Fibroblast of skin of abdomen (primary cell): ENCODE data around the gene POLN.

Source experiments
- DNase-seq: peaks from one replicate; pipeline ENCODE4 v3.0.0-alpha.2; 2013

POLN gene

DNA sequence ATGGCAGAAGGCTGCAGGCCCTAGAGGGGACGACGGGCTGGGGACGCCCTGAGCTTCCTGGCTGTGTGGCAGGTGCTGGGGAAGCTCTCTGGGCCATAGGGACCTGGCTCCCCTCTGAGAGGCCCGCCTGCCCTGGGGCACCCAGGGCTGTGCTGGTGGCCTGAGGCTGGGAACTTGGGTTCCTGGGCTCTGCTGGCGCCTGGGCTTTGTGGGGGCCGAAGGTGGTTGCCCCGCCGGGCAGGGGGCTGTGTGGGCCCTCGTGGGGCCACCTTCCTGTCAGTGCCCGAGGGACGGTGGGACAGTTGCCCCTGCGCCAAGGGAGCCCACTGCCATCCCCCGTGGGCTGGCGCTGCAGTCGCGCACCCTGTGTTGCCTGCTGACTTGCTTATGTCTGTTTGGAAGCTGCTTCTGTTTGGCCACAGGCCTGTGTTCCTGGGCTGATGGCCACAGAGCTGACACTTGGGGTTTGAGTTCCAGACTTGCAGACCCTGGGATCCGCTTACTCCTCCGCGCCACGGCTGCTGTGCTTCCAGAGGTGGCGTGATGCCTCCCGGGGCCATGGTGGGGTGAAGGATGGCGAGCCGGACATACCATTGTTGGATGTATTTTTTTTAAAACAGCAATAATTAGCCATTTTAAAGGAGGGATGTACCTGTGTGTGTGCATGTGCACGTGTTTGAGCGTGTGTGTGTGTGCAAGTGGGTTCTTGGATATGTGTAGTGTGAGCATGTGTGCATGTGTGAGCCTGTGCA is 174.3 kb downstream of the POLN start:
- DNase-seq: no peak

DNA sequence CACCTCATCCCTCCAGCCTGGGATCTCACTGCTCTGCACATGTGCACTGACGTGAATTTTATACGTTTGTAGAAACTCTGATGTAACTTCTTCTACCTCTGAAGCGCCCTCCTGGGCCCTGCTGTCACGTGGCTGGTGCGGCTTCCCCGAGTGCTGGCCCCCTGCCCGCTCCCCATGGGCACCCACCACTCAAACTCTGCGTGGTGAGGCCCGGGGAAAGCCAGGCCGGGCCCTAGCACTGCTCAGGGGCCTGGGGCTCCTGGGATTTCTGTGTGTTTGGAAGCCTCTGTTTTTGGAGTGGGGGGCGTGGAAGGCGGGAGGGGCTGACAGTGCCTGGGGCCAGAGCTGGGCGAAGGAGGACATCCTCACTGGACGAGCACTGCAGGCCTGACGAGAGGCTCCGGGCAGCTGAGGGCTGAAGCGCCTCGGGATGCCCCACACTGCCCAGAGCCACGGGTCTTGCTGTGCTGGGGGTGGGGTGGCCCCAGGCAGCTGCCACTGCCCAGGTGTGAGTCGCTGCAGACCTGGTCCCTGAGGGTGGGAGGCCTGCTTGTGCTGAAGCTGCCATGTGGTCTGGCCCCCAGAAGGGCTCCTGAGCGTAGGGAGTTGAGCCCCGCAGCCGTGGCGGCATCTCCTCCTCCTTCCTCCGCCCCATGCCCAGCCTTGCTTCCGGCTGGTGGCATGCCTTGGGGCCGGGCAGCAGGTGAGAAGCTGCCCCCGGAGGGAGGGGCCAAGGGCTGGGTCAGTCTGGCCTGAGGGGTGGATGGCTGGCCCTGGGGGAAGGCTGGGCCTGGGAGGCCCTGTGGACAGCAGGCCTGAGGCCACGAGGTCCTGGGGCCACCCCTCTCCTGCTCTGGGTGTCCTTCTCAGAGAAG is 175.1 kb downstream of the POLN start:
- DNase-seq: no peak

DNA sequence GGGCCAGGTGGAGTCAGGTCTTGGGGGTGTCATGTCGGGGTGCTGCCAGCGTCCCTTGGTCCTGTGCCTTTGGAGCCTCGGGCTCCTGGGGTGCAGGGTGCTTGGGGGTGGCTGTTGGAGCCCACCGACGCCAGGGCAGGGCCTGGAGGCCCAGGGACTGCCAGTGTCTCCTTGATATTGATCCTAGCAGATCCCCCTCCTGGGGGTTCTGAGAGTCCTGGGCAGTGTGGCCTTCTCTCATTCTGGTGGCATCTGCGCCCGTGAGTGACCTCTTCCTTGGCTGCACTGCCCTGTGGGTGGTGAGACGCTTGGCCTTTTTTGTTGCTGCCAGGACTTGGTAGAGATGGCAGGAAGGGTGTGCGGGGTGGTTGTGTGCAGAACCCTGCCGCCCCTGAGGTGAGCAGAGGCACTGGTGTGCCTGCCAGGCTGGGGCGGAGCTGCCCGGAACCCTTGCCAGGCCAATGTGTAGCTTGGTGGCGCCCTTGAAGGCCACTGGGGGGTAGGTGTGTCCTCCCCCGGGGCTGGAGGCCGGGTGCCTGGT is 175.8 kb downstream of the POLN start:
- DNase-seq: no peak

DNA sequence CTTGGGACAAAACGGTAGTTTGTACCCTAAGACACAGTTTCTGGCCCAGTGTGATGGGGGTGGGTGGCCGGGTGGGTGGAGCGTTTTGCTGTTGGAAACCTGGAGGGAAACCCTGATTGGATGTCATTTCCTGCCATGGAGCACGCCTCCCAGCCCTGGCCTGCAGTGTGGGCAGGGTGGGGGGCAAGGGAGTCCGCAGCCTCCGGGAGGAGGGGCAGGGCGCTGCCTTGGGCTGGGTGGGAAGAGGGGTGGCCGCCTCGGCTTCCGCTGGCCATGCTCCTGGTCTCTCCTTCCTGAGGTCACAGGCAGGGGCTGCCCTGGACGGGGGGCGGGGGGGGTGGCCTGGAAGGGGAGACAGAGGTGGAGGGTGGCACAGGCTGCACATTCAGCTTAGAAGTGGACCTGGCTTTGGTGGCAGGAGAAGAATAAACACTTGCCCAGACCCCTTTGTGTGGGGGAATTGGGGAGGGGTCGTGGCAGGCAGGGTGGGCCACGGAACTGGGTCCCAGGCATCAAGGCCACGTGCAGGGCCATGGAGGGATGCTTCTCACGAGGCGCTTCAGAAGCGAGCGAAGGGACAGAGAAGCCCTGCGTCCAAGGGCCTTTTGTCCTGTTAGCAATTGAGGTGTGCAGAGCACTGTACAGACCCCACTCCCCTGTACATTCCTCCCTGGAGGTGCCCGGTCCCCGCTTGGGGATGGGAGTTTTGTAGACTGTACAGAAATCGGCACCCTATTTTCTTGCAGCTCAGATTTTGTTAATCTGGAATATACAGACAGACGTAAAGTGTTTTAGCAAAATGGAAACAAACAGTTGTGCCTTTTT is 176.6 kb downstream of the POLN start:
- DNase-seq: no peak

DNA sequence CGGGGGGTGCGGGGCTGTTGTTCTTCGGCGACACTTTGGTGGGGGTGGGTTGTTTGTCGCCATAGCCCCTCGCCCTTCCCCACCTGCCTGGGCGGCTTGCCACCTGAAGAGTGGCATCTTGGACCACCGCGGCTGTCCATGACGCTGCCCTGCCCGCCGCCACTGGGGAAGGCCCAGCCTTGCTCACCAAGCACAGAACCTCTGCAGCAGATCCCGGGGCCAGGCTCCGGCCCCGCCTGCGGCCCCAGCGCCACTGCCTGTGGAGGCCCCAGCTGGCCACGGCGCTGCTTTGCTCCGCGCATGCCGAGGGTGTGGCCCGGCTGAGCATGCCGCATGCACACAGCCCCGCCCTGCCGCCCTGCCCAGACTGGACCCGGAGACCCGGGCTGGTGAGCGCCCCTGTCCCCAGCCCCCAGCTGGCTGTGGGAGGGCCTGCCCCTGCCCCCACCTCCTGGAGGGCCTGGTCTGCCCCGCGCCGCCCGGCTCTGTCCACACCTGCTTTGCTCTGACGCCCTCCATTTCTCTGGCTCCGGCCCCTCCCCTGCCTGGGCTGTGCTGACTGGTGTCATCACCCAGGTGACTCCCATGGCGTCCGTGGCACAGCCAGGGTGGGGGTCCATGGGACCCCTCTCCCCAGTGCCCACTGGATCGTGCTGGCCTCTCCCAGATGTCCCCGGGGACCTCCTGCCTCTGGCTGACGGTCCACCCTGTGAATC is 177.5 kb downstream of the POLN start:
- DNase-seq: no peak

DNA sequence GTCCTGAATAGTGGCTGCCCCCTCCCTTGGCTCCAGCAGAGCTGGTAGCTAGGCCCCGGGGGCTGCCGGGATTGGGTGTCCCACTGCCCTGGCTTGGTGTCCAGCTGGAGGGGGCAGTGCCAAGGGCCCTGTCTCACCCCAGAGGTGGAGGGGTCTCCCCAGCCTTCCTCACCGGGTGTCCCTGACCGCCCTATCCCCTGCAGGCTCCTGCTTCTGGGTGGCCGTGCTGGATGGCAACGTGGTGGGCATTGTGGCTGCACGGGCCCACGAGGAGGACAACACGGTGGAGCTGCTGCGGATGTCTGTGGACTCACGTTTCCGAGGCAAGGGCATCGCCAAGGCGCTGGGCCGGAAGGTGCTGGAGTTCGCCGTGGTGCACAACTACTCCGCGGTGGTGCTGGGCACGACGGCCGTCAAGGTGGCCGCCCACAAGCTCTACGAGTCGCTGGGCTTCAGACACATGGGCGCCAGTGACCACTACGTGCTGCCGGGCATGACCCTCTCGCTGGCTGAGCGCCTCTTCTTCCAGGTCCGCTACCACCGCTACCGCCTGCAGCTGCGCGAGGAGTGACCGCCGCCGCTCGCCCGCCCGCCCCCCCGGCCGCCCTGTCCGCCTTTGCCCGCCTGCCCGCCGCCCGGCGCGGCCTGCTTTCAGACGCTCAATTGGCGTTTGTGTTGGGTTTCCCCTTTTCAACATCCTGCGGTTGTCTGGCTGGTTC is 178.2 kb downstream of the POLN start:
- DNase-seq: no peak

DNA sequence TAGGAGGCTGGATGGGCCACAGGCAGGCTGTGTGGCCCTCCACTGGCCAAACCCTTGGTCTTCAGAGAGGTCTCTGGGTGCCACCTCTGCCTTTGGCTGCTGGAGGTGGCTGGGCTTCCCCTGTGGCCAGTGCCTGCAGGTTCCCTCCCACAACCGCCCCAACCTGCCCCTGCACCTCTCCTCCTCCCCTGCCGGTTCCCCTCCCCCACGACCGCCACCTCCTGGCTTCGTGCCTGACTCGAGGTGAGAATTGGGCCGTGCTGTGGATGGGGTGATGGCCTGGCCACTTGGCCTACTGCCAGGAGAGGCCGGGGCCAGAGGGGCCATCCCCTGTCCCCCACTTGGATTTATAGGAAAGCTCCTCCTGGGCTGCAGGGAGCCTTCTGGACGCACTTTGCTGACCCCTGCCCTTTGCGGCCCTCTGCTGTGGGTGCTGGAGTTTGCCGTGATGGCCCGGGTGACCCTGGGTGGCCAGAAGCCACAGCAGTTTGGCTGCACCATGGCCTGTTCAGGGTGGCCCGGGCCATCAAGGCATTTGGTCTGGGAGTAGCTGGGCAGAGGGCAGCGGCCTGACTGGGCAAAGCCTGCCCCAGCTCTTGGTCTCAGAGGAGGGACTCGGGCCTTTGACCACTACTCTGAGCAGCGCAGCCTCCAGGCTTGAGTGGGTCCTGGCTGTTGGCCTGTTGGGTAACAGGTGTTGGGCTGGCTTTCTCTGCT is 179.0 kb downstream of the POLN start:
- DNase-seq: no peak

DNA sequence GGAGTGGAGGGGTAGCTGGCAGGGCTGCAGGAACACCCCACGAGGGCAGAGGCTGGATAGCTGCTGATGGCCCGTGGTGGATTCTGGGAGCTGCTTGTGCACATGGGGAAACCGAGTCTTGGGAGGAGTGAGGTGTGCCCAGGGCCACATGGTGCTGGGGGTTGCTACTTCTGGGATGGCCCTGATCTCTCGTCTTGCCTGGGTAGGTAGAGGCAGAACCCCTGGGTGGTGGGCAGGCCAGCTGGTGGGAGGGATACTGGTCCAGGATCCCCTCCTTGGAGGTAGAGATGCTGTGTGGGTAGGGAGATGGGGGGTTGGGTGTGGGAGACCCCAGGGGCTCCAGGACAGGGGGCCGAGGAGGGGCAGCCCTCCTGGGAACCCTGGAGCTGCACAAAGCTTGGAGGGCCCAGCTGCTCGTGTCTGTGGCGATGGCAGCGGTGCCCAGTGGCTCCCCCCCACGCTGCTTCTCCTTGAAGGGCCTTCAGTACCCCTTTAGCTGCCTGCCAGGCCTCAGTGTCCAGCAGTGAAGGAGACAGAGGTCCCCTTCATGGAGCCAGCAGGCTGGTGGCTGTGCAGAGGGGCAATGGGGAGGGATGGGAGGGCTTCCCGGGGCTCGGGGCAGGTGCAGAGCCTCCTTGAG is 179.6 kb downstream of the POLN start:
- no peak for DNase-seq

DNA sequence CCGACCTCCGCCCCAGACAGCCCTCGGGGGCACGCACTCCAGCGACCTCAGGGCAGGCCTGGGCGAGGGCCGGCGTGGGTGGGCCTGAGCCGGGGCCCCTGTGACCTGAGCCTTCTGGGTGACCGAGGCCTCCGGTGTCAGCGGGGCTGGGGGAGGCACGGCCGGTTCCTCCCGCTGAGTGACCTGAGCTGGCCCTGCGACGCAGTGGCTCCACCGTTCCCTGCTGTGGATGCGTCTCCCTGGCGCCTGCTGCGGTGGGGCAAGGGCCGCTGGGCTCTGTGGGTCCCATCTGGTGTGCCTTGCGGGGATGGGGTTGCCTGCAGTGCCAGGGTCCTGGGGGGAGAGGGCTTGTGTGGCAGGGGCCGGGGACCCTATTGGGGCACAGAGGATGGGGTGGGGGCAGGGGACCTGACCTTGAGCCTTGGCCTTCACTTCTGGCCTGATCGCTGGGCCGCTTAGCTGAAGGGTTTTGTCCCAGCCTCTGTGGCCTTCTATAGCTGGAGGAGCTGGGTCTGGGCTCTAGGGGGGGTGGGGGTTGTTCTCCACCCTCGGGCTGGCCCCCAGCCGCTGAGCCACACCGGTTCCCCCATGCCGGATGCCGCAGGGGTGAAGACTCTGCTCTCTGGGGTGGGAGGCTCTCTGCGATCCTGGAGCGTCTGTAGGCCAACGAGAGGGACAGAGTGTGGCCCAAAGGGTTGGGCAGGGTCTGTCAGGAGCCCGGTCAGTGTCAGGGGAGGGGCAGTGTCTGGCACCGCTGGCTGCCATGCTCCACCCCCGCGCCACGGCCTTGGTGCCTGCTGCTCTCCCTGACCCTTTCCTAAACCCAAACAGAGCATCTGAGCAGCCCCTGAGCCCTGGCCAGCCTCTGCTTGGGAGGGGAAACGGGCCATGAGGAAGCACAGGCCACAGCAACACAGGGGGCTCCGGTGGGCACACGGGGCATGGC is 180.5 kb downstream of the POLN start:
- DNase-seq: no peak

DNA sequence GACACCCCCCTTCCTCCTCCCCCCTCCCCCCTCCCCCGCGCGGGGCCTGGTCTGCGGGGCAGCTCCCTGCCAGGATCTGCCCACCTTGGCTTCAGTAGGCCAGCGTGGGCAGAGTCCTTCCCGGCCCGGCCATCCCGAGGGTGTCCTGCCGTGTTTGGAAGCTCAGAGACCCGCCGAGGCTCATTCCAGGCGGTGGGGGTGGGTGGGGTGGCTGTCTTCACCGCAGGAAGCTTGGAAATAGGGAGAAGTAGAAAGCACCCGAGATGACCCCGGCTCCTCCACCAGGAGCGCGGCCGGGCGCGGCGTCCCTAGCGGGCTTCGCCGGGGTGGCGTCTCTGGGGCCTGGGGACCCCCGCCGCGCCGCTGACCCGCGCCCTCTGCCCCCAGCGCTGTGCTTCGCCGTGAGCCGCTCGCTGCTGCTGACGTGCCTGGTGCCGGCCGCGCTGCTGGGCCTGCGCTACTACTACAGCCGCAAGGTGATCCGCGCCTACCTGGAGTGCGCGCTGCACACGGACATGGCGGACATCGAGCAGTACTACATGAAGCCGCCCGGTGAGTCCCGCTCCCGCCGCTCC is 181.2 kb downstream of the POLN start:
- no peak for DNase-seq

DNA sequence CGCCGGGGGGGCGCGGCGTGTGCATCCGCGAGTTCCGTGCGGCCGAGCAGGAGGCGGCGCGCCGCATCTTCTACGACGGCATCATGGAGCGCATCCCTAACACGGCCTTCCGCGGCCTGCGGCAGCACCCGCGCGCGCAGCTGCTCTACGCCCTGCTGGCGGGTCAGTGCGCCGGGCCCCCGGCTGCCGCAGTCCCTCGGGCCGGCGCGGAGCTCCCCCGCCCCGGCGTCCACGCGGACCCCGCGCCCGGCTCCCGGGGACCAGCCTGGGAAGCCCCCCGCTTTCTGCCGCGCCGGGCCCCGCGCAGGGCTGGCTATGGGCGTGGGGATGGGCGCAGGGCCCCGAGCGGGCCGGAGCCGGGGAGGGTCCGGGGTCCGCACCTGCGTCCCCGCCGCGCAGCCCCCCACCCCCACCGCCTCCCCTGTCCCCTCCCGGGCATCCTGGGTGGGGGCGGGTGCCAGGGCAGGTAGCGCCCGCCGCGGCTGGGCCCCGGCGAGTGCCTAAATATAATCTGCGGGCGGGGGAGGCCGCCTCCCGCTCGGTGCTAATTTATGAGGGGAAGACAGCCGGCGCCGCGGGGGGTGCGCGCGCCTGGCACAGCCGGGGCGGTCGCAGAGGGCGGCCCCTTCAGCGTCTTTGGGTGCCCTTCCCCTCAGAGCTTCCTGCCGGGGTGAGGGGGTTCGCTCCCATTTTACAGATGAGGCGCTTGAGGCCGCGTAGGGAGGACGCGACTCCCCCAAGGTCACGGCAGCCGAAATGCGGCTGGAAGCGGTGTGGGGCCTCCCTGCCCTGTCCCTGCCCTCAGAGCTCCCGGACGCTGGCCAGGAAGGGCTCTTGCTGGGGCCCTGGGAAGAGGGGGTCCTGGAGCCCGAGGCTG is 182.0 kb downstream of the POLN start:
- no peak for DNase-seq

DNA sequence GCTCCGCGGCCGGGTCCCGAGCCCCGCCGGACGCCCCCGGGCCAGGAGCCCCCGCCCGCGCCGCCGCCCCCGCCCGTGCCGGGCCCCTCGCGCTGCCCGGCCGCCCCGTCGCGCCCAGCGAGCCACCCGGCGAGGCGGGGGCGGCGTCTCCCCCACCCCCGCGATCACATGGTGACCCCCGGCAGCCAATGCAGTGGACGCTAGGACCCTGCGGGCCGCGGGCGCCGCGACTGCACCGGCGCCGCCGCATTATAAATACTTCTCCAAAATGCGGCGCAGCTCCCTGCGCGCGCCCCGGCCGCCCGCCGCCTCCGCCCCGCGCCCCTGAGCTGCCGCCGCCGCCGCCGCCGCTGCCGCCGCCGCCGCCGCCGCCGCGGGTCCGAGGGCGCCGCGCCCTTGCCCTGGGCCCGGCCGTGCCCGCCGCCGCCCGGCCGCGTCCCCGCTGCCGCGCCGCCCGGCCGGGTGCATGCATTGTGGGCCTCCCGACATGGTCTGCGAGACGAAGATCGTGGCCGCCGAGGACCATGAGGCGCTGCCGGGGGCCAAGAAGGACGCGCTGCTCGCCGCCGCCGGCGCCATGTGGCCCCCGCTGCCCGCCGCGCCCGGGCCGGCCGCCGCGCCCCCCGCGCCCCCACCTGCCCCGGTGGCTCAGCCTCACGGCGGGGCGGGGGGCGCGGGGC is 182.7 kb downstream of the POLN start, which contains the start of gene NAT8L:
TSS of gene NAT8L (plus strand) at position 282 of the 680 bp plus-strand sequence. CDS start at position 467, 185 bp downstream.
- no peak for DNase-seq

DNA sequence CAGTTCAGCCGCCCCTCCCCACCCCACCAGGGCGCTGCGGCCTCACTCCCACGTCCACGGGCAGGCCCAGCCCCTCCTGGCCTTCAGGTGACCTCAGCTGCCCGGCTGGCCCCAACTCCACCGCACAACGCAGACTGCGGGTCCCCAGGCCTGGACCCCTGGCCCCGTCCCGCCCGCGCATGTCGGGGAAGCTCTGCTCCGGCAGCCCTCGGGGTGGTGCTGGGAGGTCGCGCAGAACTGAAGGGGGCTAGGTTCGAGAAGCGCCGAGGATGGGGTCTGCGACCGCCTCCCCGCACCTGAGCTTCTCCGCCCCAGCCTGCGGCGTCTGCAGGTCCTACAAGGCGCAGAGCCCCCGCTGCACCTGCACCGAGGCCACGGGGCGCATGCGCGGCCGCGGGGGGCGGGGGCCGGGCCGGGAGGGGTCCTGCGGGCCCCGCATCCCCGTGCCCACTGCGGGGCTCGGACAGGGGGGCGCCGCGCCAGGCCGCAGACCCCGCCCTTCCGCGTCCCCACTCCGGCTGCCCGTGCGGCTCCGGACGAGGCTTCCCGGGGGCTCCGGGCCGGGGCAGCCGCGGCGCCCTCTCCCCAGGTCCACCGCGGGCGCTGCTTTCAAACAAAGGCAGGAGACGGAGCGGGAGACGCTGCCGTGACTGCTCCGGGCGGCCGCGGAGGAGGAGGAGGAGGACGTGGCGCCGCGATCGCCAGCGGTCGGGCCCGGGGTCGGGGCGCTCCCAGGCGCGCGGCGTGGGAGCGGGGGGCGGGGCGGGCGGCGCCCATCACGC is 183.5 kb downstream of the POLN start:
- DNase-seq: no peak

DNA sequence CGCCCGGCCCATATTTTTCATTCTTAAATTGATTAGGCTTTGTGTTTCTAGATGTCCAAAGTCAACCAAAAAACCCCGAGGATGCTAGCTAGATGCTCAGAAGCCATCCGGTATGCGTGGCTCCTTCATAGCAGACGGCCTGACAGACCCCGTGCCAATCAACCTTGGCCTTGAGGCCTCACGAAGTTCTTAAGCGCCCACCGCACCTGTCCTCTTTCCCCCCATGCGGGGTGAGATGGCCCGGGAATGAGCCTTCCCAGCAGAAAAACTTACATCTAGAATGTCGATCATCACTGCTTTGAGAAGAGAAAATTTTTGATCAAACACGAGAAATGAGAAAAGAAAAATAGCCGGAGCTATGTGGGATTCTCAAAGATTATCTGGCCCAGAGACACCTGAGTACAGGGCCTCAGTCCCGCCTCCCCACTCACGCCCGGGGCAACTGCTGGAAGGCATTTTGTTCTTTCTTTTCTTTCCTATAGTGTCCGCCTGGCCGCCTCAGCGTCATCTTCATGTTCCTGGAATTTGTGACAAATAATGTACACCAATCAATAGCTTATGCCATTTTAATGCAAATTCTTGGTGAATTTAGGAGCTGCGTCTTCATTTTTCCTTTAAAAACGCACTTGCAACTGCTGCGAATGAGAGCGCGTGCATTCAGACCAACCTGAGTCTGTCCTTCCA is 184.4 kb downstream of the POLN start:
- no peak for DNase-seq

DNA sequence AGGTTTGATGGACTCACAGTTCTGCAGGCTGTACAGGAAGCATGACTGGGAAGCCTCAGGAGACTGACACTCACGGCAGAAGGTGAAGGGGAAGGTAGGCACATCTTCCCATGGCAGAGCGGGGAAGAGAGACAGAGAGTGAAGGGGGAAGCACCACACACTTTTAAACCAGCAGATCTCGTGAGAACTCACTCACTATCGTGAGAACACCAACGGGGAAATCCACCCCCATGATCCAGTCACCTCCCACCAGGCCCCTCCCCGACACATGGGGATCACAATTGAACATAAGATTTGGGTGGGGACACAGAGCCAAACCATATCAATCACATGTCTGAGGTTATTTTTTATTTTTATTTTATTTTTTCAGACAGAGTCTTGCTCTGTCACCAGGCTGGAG is 187.7 kb downstream of the POLN start:
- DNase-seq: no peak
